GM18909 (cell line): ENCODE data around the gene GSDMA.

Experiments used
- ATAC-seq: cut with Tn5 transposase; IDR thresholded peaks from one replicate; pipeline ENCODE4 v1.9.1; 2021; ENCODE audit warnings: mild to moderate bottlenecking; ENCODE audit not compliant: unreplicated experiment, poor library complexity

Gene GSDMA

DNA sequence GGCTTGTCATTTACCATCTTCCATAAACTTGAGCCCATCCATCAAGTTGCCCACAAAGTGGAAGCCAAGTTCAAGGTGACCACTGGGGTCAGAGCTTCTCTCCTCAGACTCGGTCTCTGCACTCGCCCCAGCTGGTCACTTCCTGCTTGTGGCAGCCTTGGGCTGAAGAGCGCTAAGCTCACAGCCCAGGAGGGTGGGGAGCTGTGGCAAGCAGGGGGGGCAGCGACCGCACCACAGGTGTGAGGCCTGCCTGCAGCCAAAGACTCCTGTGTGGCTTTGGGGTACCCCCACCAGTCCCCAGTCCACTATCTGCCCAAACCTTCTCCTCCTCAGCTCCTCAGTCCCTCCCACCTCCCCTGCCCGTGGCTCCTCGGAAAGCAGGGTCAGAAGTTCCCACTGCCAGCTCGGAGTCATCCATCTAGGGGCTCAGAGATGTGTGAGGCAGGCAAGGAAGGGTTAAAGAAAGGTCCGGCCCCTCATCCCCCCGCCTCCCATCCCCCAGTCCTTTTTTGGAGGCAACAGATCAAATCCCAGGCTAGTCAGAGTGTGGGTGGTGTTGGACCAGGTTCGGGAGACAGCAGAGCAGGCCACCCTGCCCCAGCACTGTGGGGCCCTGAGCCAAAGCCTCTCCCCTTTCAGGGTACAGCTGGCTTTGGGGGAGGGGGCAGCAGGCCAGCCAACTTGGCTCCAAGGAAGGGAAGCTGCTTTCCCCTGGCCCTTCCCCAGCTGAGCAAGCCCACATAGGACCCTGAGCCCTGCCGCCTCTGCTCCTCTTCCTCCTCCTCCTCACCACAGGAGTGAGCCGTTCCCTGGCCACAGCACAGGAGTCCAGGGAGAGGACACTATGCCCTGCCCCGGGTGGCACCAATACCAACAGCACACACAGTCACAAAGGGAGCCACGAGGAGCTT, 55.7 kb downstream of the GSDMA start:
- ATAC-seq = no peak

DNA sequence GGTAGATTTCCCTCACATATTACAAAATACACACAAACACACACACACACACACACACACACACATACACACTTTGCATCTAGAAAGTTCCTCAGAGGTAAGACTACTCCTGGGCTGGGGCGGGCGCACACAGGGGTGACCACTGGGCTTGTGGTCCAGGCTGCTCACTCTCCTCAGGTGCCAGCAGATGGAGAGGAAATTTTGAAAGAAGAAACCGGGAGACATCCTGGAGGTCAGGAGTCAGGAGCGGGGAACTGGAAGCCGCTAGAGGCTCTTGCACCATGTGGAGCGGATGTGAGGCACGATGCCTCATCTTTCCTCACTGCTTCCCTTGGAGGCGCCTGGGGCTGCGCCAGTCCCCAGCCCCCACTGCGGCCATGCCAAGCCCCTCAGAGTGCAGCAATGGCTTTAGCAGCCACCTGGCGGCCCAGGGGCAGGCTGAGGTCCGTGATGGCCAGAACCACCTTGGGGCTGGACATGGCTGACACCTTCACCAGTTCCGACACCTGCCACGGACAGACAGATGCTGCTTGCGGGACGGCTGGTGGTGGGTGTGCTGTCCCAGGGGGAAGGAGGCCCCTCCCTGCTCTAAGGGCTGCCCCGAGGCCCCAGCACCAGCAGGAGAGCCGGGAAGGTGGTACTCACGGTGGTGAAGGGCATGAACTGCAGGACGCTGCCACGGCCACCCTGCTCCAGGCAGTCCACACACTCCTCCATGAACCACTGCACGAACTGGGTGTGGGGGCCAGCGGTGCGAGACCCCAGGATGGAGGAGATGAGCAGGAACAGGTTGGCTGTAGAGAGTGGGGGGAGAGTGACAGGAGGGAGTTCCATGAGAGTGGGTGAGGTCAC, 56.6 kb downstream of the GSDMA start:
- no peak for ATAC-seq

DNA sequence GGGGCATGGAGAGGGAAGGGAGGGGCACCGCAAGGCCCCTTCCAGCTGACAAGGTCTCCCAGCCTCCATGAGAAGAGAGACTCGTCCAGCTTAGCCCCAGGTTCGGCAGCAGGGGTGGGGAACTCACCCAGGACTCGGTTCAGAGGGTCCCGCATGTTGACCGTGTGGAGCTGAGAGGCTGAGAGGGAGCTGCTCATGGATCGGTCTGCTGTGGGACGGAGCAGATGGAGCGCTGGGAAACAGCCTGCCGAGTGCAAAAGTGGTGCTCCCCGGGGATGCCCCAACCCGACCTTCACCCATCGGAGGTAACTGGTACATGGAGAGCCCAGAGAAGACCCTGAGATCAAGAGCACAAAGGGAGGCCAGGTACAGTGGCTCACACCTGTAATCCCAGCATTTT, 57.3 kb downstream of the GSDMA start:
- ATAC-seq = no peak

DNA sequence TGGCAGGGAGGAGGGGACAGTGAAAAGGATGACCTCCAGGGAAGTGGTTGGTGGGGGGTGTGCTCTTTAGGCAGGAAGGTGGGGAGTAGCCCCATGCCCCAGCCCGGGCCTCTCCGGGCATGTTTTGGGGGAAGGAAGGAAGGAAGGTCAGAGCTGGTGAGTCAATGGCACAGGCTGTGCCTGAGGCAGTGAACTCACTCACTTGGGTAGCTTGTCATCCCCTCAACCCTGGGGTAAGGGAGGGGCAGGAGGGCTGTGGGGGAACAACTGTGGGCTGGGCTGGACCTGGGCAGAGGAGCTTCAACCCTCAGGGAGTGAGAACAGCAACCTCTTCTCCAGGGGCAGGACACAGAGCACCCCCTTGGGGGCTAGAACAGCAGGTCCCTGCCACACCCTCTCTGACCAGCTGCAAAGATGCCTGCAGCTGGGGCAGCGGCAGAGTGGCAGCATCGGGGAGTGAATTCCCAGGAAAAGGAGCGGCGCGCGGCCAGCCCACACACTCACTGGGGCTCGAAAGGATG, 58.7 kb downstream of the GSDMA start:
- ATAC-seq = no peak

DNA sequence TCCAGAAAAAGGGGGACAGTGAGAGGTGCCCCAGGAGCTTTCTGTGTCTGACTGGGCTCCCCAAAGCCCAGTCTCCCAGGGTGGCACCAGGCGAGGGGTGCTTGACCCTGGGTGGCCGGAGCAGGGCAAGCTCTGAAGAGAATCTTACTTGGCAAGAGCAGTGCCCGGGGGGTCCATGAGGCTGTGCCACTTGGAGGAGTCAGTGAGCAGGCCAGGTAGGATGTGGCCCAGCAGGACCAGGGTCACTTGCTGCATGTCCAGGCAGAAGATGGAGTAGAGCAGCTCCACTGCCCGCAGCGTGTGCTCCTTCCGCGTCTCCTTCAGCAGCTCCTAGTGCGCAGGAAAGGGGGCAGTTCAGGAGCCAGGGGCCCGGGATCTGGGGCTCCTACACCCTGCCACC, 59.7 kb downstream of the GSDMA start:
- ATAC-seq = no peak

DNA sequence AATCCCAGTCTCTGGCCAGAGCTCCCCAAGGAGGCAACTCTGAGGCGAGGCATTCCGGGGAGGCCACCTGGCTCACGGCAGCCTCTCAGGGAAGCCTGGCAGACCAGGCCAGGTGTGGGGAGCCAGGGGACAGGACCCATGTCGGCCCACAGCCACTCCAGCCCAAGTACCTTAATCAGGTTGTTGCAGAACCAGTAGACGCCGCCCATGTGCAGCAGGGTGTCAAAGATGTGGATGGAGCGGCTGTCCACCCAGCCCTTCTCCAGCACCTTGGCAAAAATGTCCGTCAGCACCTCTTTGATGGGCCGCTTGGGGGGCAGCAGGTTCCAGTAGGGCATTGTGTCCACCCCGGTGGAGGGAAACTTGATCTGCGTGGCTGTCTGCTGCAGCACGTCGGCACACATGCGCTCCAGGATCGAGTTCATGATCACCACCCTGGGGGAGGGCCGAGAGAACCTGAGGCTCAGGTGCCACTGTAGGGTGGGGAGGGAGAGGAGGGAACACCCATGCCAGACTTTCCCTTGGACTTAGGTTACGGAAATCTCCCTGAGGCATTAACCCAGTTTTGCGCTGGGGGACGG, 60.2 kb downstream of the GSDMA start:
- no peak for ATAC-seq

DNA sequence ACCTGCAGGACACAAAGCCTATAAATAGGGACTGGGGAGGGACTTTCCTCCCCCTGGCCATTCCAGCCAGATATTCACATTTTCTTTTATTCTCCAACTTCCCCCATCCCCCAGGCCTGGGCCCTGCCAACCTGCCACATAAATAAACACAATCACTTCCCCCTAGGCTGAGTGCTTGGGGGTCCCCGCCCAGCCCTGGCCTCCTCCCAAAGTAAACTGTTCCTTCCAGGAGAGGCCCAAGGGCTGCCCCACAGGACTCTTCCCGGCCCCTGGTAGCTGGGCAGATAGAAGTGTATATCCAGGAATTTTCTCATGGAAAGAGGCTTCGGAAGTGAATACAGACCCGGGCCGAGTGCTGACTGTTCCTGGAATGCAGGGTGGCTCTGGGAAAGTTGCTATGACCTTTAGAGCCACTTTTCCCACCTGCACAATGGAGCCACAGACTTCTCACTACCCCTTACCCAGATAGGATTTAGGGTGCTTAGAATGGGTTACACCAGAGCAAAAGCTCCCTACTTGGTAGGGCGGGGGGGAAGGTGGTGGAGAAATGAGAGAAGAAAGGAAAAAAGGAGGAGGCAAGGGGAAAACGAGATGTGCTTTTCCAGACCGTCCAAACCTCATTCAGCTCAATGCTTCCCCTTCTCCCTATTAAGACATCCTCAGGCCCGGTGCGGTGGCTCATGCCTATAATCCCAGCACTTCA, 60.9 kb downstream of the GSDMA start:
- ATAC-seq = no peak

DNA sequence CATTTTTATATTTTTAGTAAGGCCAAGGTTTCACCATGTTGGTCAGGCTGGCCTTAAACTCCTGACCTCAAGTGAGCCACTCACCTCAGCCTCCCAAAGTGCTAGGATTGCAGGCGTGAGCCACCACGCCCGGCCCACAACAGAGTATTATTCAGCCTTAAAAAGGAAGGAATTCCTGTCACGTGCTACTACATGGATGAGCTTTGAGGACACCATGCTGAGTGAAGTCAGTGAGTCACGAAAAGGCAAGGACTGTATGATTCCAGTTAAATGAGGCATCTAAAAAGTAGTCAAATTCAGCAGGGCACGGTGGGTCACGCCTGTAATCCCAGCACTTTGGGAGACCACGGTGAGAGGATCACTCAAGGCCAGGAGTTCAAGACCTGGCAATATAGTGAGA, 62.1 kb downstream of the GSDMA start:
- ATAC-seq = no peak

DNA sequence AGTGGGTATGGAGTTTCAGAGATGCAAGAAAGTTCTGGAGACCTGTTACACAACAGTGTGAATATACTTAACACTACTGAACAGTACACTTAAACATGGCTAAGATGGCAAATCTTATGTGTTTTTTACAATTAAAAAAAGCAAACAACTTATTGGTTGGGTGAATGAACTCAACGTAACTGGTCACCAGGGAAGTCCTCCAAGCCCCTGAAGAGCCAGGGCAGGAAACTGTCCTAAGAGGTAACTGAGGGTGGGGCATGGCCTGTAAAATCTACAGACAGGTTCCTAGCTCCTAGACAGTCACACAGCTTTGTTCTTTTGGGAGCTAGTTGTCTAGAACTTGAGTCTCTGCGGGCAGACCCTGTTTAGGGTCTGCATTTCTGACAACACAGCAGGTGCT, 62.8 kb downstream of the GSDMA start:
- no peak for ATAC-seq

DNA sequence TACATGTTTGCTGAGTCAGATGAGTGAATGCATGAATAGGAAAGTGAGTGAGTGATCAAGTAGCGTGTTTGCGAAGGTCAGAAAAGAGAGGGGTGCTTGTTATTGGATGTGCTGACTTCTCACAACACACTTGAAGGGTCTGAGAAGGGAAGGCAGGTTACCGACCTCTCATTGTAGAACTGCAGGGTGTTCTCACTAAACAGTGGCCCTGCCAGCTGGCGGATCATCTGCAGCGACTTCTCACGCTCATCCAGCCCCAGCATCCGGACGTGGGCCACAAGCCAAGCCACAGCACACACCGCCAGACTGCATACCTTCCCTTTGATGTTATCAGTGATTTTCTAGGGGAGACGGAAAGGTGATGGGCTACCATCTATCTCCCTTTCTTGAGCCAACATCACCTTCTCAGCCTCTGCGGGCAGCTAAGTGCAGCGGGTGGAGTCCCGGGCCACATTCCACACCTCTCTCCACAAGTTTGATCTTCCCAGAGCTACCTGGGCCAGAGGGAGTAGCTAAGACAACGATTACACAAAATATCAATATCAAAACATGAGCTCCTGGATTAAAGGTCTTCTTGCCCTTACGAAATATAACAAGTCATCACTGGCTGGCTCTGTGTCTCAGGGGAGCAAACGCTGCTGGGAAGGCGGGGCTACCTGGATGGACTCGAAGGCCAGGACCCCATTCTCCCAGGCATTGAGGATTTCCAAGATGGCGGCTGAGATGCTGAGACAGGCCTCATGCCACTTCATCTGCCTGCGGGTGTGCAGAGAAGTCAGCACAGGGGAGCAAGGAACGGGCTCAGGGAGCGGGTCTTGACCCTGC, 63.4 kb downstream of the GSDMA start:
- no peak for ATAC-seq

DNA sequence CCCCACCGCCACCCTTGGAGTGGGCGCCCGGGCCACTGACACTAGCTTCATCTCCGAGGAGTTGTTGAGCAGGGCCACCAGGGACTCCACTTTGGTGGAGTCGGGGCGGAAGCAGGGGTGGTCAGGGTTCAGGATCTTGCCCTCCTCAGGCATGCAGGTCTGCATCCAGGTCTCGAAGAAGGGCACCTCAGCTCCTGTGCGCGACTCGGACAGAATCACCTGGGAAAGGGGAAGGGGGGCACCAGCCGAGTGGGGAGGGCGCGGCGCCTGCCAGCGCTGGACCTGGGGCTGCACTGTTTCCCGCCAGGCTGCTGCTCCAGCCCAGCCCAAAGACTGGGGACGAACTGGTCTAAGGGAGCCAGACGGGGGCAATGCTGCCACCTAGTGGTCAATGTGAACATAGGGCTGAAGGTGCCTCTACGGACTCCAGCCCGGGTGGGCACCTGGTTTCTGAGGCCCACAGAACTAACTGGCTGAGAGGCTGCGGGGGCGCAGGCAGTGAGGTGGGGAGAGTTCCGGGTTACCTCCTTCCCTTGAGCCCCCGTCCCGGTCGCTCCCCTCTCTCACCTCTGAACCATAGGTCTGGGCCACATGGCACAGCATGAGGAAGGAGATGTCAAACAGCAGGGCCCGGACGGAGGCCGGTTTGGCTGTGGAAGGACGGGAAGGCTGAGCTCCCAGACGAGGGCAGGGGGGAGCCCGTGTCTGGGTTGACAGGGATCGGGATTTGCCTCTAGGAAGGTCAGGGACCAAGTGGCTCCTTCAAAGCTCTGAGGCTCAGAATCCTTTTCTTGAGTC, 64.2 kb downstream of the GSDMA start:
- ATAC-seq = no peak
